GM21390 (cell line): ENCODE data around the gene SLC25A13.
"Not testable (repeated sequence)": the region's sequence is repeated elsewhere in the genome, so short reads cannot be mapped to it uniquely, and the experiment has no call there.

Experiments
- ATAC-seq: cut with Tn5 transposase; IDR thresholded peaks from one replicate; pipeline ENCODE4 v1.9.1; 2021; ENCODE audit not compliant: unreplicated experiment

Gene SLC25A13

DNA sequence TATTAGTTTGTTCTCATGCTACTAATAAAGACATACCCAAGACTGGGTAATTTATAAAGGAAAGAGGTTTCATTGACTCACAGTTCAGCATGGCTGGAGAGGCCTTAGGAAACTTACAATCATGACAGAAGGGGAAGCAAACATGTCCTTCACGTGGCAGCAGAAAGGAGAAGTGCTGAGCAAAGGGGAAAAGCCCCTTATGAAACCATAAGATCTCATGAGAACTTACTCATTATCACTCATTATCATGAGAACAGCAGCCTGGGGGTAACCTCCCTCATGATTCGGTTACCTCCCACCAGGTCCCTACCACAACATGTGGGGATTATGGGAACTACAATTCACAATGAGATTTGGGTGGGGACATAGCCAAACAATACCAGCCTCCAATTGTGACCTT is 4.9 kb upstream of the SLC25A13 start:
- not testable (repeated sequence) for ATAC-seq

DNA sequence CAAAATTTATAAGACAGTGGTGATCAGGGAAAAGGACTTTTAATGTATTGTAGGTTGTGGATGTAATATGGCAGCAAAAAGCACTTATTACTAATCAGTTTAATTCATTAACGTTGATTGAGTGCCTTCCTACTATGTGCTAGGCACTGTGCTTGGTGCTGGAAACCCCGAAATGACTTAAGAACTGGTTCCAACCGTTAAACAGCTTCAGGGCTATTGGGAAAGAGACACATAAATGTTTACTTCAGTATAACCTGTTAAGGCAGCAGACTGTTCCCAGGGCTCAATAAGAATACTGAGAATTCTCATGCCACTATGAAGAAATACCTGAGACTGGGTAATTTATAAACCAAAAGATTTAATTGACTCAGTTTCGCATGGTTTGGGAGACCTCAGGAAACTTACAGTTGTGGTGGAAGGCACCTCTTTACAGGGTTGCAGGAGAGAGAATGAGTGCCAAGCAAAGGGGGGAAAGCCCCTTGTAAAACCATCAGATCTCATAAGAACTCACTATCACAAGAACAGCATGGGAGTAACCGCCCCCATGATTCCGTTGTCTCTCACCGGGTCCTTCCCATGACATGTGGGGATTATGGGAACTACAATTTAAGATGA is 1.1 kb upstream of the SLC25A13 start:
- no peak for ATAC-seq

DNA sequence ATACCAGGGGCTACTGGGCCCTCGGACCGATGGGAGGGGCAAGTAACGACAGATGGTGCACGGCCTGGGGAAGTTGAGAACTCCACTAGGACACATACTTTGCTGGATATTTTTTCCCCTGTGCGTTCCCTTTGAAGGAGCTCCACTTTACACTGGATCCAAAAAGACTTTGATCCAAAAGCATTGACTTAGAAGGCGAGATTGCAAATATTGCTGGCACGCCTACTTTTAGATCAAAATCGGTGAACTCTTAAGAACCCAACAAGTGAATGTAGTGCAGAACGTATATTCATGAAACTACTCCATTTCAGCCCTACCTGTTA is 436 bp upstream of the SLC25A13 start:
- ATAC-seq, result no peak

DNA sequence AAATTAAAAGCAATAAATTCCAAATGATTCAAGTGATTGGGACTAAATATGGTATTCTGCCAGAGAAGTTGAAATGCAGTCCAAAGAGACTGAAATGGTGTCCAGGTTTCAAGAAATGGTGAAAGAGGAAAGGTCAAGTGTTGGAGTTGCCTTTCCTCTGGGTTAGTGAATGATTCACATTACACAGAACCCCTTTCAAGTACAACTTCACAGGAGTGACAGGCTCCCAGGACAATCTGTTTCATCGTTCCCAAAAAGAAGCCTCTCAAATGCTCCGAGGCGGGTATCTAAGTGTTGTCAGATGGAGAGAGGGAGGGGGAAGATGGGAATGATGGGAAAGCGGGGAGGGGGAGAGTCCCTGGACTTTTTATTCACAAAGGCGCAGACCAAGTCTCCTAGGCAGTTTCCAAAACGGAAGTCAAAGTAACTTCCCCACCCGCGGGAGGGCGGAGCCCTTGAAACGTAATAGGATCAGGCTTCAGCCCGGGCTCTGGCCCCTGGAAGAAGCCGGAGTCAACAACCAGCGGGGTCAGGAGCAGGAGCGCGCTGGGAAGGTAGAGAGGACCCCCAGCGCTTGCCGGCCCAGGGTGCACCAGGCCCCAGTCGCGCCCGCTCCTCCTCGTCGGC is 754 bp downstream of the SLC25A13 start:
- ATAC-seq, result peak; percentile 50

DNA sequence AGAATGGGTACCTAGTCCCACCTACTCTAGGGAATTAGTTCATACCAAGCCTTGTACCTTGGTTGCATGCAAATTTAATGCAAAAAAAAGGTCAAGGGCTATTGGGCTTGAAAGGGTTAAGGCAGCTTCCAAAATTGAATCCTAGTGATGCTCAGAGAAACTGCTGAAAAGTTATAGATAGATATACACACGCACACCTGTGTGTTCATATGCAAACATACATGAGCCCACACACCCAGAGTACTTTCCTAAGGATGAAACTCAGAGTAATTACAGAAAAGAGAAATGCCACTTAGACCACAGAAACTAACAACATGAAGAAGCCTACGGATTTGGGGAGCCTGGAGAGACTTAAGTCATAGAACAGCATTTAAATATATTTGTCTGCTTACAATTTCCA is 1.5 kb downstream of the SLC25A13 start:
- ATAC-seq, result peak; percentile 40

DNA sequence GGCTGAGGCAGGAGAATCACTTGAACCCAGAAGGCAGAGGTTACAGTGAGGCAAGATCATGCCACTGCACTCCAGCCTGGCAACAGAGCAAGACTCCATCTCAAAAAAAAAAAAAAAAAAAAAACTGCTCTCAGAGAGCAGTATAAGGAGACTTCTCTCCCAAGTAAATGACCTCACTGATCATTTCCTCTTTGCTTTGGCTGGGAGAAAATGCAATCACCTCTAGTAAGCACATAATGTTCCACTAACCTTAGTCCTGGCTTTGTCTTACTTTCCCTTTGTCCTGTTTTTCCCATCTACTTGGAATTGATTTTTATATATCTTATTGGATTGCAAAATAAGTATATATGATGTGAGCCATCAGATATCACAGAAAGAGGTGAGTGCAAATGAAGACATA is 2.5 kb downstream of the SLC25A13 start:
- ATAC-seq, result no peak

DNA sequence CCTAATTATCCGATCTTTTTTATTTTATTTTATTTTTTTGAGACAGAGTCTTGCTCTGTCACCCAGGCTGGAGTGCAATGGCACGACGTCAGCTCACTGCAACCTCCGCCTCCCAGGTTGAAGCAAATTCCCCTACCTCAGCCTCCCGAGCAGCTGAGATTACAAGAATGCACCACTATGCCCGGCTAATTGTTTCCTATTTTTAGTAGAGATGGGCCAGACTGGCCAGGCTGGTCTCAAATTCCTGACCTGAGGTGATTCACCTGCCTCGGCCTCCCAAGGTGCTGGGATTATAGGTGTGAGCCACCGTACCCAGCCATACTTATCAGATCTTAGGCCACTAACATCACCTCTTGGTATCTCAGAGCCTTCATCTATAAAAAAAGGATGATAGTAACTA is 4.9 kb downstream of the SLC25A13 start:
- ATAC-seq, result no peak

DNA sequence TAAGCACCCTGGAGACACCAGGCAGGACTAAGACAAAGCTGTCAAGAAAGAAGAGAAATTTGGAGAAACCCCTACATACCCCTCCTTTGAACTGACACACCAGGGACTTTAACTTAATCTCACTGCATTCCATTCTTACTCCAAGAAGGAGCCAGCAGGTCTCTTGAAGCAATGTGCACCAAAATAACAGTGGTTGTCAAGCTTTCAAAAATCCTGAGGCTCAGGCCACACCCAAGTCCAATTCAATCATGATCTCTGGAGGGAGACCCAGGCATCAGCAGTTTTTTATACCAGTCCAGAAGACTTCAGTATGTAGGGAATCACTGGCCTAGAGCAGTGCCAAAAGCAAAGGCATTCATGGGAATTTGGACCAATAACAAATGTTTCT is 6.8 kb downstream of the SLC25A13 start:
- ATAC-seq, result no peak

DNA sequence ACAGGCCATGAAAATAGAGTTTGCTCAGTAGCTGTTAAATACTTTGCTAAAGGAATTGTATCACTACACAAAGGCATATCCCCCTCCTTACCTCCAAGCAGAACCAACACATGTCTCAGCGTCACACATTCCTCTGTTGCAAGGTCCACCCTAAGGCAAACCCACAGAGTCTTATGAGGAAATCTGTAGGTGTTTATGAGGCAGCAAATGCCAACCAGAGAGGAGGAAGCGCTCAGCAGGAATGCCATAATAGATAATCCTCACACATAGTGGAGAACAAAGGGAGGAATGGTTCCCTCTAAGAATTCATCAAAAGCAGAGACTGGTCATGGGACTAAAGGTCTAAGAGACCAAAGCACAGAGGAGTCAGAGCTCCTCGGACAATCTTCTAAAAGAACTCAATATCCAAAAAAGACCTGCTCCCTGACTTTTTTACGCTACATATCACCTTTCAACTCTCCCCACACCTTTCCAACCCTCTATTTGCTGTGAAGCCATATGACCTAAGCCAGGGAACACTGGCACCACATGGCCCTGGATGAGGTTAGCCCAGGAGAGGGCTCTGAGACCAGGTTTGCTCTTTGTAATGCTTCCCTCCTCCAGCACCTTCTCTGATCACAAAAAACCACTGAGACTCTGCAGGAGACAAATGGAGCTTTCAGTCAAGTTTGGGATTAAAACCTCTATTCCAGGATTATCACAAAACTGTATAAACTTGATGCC is 7.3 kb downstream of the SLC25A13 start:
- ATAC-seq, result no peak

DNA sequence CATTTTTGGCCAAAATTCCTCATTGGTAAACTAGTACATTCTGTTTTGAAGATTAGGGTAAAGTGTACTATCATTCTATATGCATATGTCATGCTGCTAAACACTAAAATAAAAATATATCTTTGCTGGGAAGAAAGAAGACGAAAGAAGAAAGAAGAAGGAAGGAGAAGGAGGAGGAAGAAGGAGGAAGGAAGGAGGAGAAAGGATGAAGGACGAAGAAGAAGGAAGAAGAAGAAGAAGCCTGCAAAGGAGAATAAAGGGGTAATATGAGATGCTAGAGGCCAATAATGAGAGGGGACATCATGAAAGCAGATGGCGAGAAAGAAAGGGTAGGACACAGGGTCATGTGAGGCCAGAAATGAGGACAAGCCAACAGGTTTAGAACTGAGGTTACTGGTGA is 8.0 kb downstream of the SLC25A13 start:
- no peak for ATAC-seq

DNA sequence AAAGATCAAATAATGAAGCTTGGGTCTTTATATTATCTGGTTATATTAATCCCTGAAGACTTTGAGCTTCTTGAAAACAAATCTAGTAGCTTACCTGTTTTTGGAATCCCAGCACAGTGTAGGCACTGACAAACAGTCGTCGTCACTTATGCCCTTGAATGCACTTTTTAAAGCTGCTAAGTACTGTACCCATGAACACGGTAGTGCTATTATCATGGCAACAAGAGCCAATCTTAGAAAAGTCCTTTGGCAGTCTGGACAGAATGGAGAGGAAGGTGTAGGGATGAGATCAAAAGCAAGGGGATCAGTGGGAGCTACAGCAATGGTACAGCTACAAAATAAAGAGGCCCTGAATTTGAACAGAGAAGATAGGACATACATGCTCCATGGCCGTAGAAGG is 9.4 kb downstream of the SLC25A13 start:
- ATAC-seq, result no peak

DNA sequence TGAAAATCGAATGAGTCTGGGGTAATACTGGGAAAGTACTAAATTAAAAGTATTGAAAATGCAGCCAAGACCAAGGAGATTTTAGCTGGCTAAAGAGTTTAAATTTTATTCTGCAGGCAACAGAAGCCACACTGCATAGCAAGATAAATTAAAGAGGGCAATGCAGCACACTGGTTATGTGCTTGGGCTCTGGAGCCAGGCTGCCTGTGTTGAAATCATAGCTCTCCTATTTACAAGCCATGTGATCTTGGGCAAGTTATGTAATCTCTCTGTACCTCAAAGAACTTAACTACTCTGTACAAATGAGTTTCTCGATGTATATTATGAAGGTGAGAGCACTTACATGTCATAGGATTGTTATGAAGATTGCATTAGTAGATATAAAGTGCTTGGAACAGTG is 9.9 kb downstream of the SLC25A13 start:
- no peak for ATAC-seq

DNA sequence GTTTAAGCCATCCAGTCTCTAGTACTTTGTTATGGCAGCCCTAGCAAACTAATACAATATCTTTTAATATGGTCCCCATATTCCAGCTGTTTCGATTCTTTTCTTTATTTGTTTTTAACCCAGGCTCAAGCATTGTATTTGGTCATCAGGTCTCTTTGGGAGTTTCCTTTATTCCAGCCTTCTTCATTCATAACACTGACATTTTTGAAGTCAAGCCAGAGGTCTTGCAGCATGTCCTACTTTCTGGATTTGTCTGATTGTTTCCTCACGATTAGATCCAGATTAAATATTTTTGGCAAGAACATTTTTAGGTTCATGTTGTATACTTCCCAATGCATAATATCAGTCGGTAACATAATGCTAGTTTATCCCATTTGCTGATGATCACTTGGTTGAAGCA is 11.8 kb downstream of the SLC25A13 start:
- ATAC-seq, result no peak

DNA sequence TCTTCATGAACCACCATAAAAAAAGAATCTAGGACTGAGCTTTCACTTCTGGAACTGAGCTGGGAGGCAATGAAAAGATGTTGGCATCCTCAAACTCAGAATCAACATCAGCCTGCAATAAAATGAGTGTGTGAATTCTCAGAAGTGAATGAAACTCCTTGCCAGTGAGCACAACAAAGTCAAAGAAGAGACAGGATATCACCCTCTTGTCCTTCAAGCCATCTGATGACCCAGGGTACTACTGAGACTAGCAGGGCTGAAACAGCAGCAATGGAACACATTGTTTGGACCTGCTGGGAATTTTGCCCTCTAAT is 13.0 kb downstream of the SLC25A13 start:
- ATAC-seq, result no peak

DNA sequence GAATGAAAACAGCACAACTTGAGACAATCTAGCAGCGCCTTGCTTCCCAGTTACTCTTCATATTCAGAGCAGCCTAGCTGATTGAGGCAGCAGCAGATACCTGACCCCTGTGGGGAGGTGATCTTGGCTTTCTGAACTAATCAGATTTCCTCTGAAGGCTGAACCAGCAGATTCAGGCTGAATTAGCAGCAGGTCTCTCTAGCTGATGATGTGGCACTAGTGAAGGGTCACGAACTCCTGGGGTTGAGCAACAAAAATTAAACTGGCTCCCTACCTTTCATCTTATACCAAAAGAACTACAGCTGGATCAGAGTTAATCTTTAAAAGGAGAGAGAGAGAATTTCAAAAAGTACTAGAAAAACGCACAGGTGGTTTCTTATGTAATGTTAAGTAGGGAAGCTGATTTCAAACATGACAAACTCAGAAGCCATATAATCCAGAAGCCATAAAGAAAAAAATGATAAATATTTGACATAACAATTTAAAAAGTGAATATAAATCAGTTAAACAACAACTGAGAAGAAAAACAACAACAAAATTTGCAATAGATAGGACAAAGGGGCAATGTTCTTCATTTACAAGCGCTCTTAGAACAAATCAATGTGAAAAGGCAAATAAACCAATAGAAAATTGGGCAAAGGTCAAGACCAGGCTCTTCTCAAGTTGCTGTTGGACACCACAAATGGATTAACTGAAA is 13.5 kb downstream of the SLC25A13 start:
- no peak for ATAC-seq

DNA sequence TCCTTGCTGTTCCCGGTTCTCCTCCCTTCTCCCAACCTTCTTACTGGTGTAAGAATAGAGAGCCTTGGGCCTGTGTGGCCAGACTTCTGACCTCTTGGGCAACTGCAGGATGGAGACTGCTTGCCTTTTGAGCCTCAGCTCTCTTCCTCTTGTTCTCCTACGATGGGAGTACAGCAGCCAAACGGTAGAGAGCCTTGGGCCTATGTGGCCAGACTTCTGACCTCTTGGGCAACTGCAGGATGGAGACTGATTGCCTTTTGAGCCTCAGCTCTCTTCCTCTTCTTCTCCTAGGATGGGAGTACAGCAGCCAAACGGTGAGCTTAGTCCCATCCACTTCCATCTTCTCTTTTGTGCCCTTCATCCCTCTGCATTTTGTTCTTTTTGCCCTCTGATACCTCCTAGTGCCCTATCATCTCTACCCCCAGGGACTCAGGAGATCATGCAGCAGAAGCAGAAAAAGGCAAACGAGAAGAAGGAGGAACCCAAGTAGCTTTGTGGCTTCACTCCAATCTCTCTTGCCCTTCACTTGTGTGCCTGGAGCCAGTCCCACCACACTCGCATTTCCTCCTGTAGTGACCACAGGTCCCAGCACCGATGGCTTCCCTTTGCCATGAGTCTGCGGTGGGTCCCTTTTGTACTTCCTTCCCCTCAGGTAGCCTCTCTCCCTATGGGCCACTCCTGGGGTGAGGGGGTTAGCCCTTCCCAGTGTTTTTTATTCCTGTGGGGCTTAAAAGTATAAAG is 15.3 kb downstream of the SLC25A13 start:
- ATAC-seq, result no peak

DNA sequence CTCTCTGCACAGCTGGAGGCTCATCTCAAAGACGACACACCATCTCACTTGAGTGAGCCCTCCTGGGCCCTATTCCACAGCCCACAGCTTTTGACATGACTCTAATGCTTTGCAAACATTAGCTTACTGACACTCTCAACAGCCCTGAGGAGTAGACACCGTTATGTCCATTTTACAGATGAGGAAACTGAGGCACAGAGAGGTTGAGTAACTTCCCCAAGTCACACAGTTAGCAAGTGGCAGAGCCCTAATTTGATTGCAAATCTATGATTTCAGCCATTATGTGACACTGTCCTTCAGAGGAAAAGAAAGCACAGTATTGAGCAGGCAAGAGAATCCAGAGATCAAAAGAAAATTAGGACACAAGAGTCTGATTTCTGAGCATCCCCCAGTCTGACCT is 16.0 kb downstream of the SLC25A13 start:
- no peak for ATAC-seq

DNA sequence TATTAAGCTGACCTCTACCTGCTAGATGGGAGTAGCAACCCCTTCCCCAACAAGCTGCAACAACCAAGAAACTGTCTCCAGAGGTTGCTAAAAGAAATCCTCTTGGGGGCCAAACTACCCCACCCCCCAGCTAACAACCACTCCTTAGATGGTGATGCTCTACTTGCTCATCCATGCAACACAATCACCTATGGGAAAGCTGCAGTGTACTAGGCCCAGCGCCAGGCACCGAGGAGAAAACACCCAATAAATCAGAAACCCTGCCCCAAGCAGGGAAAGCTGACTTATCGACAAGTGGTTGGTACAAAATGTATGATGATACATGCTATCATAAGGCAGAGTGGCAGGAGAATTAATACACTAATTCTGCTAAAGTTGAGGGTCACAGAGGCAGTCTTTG is 17.3 kb downstream of the SLC25A13 start:
- ATAC-seq, result no peak

DNA sequence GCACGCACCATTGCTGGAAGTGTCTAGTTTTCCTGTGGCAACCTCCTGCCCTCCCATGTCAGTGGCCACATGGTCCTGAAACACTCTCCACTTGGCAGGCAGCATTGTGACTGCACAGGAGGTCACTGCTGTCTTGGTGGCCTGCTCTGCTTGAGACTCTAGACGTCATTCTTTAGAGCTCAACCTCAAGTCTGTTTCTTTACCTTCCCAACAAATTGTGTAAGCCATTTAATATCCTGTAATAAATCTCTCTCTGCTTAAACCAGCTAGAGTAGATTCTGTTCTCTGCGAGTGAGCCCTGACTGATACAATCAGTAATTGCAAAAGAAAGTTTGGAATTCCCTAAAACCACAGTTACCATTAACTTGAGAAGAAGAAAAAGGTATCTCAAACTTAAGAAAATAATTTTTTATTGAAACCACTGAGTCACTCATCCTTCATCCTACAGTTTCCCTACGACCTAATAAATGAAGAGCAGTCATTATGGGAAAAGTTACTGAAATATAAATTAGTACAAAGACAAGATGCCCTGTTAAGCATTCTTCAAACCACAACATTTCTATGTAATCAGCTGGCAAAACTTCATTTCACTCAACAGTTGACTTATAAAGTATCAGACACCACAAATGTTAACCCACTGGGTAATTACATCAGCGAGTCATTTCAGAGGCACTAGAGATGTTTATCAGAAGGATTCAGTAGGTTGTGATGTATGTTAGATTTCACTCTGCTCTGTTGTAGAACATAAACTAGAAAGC is 18.0 kb downstream of the SLC25A13 start:
- ATAC-seq, result no peak

DNA sequence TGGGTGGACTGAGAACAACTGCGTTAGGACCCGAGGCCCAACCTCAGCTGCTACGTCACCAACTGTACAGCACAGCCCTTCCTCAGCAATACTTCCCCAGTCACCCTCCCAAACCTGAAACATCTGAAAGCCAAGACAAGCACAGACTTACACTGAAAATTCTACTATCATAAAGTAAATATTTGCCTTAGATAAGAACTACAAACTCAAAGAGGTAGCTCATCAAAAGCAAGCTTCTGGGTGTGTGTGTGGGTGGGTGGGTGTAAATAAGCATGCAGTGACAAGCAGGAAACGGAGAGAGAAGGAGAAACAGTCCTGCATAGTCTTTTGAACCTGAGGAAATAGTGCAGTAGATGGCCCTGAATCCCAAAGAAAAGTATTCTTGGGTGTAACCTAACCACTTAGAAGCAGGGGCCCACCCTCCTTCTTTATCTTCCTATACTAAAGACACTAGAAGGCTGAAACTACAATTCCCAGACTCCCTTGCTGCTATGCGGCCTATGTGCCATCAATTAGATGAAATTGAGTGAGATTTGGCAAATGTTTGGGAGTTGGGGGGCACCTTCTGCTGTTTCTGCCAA is 18.7 kb downstream of the SLC25A13 start:
- ATAC-seq, result no peak

DNA sequence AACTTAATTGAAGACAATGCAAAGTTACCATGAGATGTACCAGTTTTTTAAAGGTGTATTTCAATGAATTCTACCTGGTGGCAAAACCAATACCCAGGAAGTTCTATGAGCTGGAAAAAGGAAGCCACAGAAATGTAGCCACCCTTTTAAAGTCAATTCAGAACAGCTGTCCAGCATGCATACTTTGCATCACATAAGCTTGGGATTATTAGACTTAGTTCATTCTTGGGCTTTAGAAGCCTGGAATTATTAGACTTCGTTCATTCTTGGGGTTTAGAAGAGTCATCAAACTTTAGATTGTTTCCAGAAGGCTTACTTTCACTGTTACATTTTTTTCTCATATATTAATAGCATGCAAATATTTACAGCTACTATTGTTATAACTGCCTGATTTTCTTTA is 20.9 kb downstream of the SLC25A13 start:
- no peak for ATAC-seq
